ENCODE data around the gene DHX30. TPM values are rescaled to one million over a fixed set of nuclear protein-coding genes. Genes with fewer than 3 reads are reported as not detected.

The DHX30 gene
- total and polyA plus RNA-seq, 9 of the 15 experiments (the other 6 are each of a cell fraction or from before 2014, with no cell fraction given), result 12.3 to 158 (median 79.0) TPM

GRCh38 chr3:47849699-47850563, 47.0 kb downstream of the DHX30 start:
- in situ Hi-C loops (cut with MboI), result loop anchor here (25.0 kb wide), 1 partner anchor 1387 kb away; no protein-coding TSS in a partner anchor
- no peaks in the 10 kb centered on the region for H3K79me2 ChIP-seq (ENCODE audit: control insufficient read depth, insufficient read depth, low read length)
- intact Hi-C loops (cut with micrococcal nuclease), result loop anchor here (1.0 to 5.0 kb wide), 2 partner anchors 140 to 302 kb away; no protein-coding TSS in a partner anchor
- H3K9ac ChIP-seq (ENCODE audit: insufficient read depth in 1 of 2, low read depth in 2 of 2, low read length in 2 of 2), result peak overlapping the region in 1 of 2 experiments; percentile 49; a peak in 1 of 4 replicates
- POLR2A ChIA-PET, result interaction anchor here (0.6 to 2.1 kb wide), 10 partner anchors 7 to 307 kb away, joined by 3 to 13 read pairs (median 4); no protein-coding TSS in a partner anchor
- no peaks in the 10 kb centered on the region for H3K9me1 ChIP-seq (ENCODE audit: control insufficient read depth, insufficient read depth, low read length)
- FAIRE-seq (peak; percentile 85), ATAC-seq (peak; percentile 85), DNase-seq (ENCODE audit: extremely low read depth in 1 of 4, low spot score in 3 of 4) (peak in 2 of 4 experiments; percentile 46 to 60)
- CTCF ChIA-PET (ENCODE audit: low intra/inter-chr PET ratio), result no interaction called here
- H3K36me3 ChIP-seq (ENCODE audit: control insufficient read depth, insufficient read depth, low read length), result peaks cover 91% of the 10 kb centered on the region
- no peaks in the 10 kb centered on the region for H3K9me3 ChIP-seq (replicated peaks; ENCODE audit: control insufficient read depth, insufficient read depth, low read depth, low read length)
- TSS peak; percentile 22 for BruUV-seq (replicated peaks)
- no peak overlapping the region for H2AFZ ChIP-seq (ENCODE audit: low read depth, low read length)
- no peak overlapping the region for H3K4me3 ChIP-seq
- H4K20me1 ChIP-seq (replicated peaks; ENCODE audit: control insufficient read depth, insufficient read depth, low read length), result peaks cover 13% of the 10 kb centered on the region; the same call in 1 of the 2 replicates
- no peak overlapping the region for H3K4me2 ChIP-seq (ENCODE audit: insufficient read depth, low read length)
- no peak overlapping the region for H3K27ac ChIP-seq (ENCODE audit: extremely low read depth, low read depth, low read length)
- 90% methylated on average over 34 of the region's 35 CpGs for WGBS (ENCODE audit: insufficient coverage, low coverage, missing lambda C conversion rate)
- H3K4me1 ChIP-seq (replicated peaks in 1 of 2; ENCODE audit: control insufficient read depth in 2 of 2, insufficient read depth in 2 of 2, low read length in 2 of 2), result peaks cover 0 to 30% of the 10 kb centered on the region in 2 experiments; a peak in 1 of 5 replicates
- H3K27me3 ChIP-seq (ENCODE audit: control insufficient read depth in 2 of 2, insufficient read depth in 2 of 2, low read length in 2 of 2), result no peaks in the 10 kb centered on the region
- TF ChIP-seq CHD4 (IDR thresholded peaks at IDR 0.05; ENCODE audit: insufficient read depth, insufficient replicate concordance, low read depth, low read length, poor library complexity, severe bottlenecking) (no peak), ZNF644 (tag; IDR thresholded peaks at IDR 0.05; ENCODE audit: low read depth) (no peak), NR3C1 (CRISPR knock-in tag; IDR thresholded peaks at IDR 0.05) (peak; percentile 36; the same call in 1 of the 2 replicates), YY1 (IDR thresholded peaks at IDR 0.05; ENCODE audit: borderline replicate concordance in 1 of 3, control insufficient read depth in 1 of 3, extremely low read depth in 1 of 3, insufficient read depth in 3 of 3, insufficient read length in 1 of 3, insufficient replicate concordance in 2 of 3, low read depth in 1 of 3, low read length in 2 of 3) (peak in 1 of 3 experiments; percentile 5), NFIC (IDR thresholded peaks at IDR 0.05) (no peak), SP2 (IDR thresholded peaks at IDR 0.05; ENCODE audit: extremely low read depth, low read depth, low read length, poor library complexity, severe bottlenecking) (no peak), ZC3H4 (CRISPR knock-in tag; IDR thresholded peaks at IDR 0.05; ENCODE audit: borderline replicate concordance) (0 out of 2 replicates have a peak, but pooled peaks have one; percentile 48), SLC30A9 (CRISPR knock-in tag; IDR thresholded peaks at IDR 0.05) (no peak), MAX (CRISPR knock-in tag; IDR thresholded peaks at IDR 0.05) (0 out of 2 replicates have a peak, but pooled peaks have one; percentile 15), POLR2B (IDR thresholded peaks at IDR 0.05; ENCODE audit: low read depth, partially characterized antibody) (peak; percentile 14), UBTF (IDR thresholded peaks at IDR 0.05; ENCODE audit: borderline replicate concordance in 1 of 2, low read depth in 2 of 2, low read length in 2 of 2) (0 out of 4 replicates have a peak, but pooled peaks of 1 of the 2 experiments have one; percentile 59), RAD21 (CRISPR knock-in tag; conservative IDR thresholded peaks at IDR 0.05 in 1 of 2, IDR thresholded peaks at IDR 0.05 in 1 of 2) (peak in 1 of 2 experiments; percentile 44; a peak in 2 of 4 replicates)
- TF ChIP-seq, protein P1, sequence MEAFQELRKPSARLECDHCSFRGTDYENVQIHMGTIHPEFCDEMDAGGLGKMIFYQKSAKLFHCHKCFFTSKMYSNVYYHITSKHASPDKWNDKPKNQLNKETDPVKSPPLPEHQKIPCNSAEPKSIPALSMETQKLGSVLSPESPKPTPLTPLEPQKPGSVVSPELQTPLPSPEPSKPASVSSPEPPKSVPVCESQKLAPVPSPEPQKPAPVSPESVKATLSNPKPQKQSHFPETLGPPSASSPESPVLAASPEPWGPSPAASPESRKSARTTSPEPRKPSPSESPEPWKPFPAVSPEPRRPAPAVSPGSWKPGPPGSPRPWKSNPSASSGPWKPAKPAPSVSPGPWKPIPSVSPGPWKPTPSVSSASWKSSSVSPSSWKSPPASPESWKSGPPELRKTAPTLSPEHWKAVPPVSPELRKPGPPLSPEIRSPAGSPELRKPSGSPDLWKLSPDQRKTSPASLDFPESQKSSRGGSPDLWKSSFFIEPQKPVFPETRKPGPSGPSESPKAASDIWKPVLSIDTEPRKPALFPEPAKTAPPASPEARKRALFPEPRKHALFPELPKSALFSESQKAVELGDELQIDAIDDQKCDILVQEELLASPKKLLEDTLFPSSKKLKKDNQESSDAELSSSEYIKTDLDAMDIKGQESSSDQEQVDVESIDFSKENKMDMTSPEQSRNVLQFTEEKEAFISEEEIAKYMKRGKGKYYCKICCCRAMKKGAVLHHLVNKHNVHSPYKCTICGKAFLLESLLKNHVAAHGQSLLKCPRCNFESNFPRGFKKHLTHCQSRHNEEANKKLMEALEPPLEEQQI (IDR thresholded peaks at IDR 0.05), result no peak
